SW480 (cell line): ENCODE results near the gene DIPK1C.

Experiments
- DNase-seq: peaks from one replicate; pipeline ENCODE4 v3.0.0-alpha.2; 2016; ENCODE audit warnings: low spot score

The DIPK1C gene

GRCh38 chr18:74419761-74420160 is 37.3 kb downstream of the DIPK1C start:
- no peak for DNase-seq

- no peak for DNase-seq
Measured at GRCh38 chr18:74418023-74418422, 39.1 kb downstream of the DIPK1C start.

- no peak for DNase-seq
Measured at GRCh38 chr18:74416124-74416523, 41.0 kb downstream of the DIPK1C start.

GRCh38 chr18:74414953-74415515 is 42.1 kb downstream of the DIPK1C start:
- DNase-seq: no peak

- DNase-seq: no peak
Measured at GRCh38 chr18:74413836-74414235, 43.3 kb downstream of the DIPK1C start.

- DNase-seq: no peak
Measured at GRCh38 chr18:74412116-74412880, 44.8 kb downstream of the DIPK1C start.

- no peak for DNase-seq
Measured at GRCh38 chr18:74411475-74411874, 45.6 kb downstream of the DIPK1C start.

GRCh38 chr18:74410441-74410992 is 46.6 kb downstream of the DIPK1C start:
- no peak for DNase-seq

GRCh38 chr18:74407888-74408287 is 49.2 kb downstream of the DIPK1C start:
- no peak for DNase-seq

GRCh38 chr18:74402806-74403433 is 54.2 kb downstream of the DIPK1C start:
- no peak for DNase-seq

- no peak for DNase-seq
Measured at GRCh38 chr18:74400813-74401212, 56.3 kb downstream of the DIPK1C start.

- no peak for DNase-seq
Measured at GRCh38 chr18:74399091-74399887, 57.8 kb downstream of the DIPK1C start.

GRCh38 chr18:74397572-74397971 is 59.5 kb downstream of the DIPK1C start:
- DNase-seq: no peak

- DNase-seq: no peak
Measured at GRCh38 chr18:74396171-74397169, 60.6 kb downstream of the DIPK1C start.

- DNase-seq: no peak
Measured at GRCh38 chr18:74395648-74396154, 61.4 kb downstream of the DIPK1C start.

GRCh38 chr18:74395006-74395405 is 62.1 kb downstream of the DIPK1C start:
- no peak for DNase-seq

GRCh38 chr18:74392323-74392722 is 64.8 kb downstream of the DIPK1C start:
- DNase-seq: no peak

GRCh38 chr18:74390900-74391299 is 66.2 kb downstream of the DIPK1C start:
- no peak for DNase-seq

GRCh38 chr18:74389991-74390390 is 67.1 kb downstream of the DIPK1C start:
- DNase-seq: no peak

GRCh38 chr18:74389171-74389927 is 67.8 kb downstream of the DIPK1C start:
- DNase-seq: no peak
